GM19395 (cell line): ENCODE measurements around the gene NUDT14.

Source experiments
- ATAC-seq: cut with Tn5 transposase; IDR thresholded peaks from one replicate; pipeline ENCODE4 v1.9.1; 2021; ENCODE audit warnings: mild to moderate bottlenecking, moderate library complexity; ENCODE audit not compliant: unreplicated experiment

Gene NUDT14

DNA sequence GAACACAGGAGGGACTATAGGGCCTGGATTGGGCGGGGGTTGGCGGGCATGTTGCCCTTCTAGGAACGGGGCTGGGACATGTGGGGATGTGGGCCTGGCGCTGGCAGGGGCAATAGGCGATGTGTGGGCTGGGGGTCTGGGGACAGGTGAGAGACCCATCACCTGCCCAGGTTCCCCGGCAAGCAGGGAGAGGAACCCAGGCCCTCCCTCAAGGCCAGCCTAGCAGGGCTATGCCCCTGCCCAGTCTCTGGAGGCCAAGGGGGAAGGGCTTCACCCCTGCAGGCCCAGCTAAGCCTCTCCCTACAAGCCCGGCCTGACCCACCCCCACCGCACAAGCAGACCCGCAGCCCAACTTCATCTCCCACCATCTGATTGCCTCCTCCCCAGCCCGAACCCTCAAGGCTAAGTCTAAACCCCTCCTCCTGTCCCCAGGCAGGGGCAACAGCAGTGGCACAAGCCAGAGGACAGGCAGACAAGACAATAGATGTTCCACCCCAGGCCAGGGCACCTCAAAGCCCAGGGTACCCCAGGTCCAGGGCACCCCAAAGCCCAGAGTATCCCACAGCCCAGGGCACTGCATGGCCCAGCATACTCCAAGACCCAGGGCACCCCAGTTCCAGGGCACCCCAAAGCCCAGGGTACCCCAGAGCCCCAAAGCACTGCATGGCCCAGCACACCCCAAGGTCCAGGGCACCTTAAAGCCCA lies 19.0 kb downstream of the NUDT14 start:
- ATAC-seq: no peak

DNA sequence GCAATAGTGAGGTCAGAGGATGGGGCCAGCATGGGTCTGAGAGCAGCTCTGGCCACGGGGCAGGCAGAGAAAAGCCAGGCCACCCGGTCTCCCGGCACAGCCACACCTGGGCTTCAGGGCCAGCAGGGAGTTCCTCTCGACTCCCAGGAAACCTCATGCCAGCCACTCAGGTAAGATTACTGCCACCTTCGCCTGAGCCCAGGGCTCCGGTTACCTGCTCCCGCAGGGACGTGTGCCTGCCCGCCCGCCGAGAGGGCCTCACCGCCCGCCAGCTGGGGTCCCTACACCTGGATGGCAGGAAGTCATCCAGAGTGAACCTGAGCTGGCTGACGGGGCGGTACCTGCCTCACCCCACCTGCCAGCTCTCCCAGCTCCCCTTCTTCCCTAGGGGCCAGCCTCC lies 19.8 kb downstream of the NUDT14 start:
- no peak for ATAC-seq

DNA sequence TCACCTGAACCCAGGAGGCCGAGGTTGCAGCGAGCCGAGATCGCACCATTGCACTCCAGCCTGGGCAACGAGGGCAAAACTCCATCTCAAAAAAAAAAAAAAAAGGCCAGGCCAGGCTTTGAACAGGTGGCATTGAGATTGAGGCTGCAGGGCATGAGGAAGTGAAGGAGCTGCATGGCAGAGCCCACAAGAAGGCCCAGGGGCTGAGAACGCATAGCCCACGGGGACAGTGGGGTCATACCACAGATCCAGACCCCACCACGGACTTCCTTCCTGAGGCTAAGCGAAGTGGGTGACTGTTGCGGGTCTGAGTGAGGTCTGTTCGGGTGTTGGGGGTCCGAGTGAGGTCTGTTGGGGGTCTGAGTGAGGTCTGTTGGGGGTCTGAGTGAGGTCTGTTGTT lies 20.3 kb downstream of the NUDT14 start:
- ATAC-seq: no peak

DNA sequence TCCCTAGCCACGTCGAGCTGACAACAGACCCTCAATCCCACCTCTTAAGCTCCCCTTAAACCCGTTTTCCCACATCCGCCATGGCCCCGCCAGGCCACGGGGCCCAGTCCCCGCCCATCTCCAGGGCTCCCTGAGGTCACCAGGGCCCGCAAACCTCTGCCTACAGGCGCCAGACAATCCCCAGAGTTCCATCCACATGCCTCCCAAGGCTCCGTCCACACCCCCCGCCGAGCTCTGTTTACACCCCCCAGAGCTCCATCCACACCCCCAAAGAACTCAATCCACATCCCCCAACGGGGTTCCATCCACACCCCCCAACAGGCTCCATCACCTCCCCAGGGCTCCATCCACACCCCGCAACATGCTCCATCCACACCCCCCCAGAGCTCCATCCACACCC lies 21.8 kb downstream of the NUDT14 start:
- ATAC-seq: no peak

DNA sequence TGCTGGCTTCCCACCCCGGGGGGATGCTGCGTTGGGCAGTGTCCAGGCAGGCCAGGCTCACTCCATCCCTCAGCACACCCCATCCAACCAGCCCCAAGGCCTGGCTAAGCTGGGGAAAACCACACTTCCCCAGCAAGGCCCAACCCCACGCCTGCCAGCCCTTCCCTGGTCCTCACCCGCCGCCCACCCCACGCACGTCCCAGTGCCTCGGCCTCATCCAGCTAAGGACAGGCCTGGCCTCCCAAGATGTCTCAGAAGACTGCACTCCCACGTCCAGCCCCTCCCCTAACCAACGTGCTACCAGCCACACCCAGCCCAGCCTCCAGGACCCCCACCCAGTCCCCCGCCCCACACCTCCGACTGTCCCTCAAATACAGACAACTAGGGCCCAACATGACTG lies 22.3 kb downstream of the NUDT14 start:
- ATAC-seq: no peak

DNA sequence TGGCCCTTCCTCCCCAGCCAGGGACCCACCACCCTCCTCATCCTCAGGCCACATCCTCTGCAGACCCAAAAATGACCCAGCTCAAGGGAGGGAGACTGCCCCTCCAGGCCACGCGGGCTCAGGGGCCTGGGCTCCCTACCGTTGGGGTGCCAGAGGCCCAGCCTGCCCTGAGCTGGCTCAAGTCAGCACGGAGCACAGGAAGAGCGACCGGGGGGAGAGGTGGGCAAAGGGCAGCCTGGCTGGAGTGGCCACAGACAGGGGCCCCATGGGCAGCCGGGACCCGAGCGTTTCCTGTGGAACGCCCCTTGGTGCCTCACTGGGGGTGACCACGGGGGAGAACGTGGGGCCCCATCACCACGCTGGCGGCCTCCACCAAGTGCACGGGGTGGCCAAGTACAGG lies 23.2 kb downstream of the NUDT14 start:
- no peak for ATAC-seq

DNA sequence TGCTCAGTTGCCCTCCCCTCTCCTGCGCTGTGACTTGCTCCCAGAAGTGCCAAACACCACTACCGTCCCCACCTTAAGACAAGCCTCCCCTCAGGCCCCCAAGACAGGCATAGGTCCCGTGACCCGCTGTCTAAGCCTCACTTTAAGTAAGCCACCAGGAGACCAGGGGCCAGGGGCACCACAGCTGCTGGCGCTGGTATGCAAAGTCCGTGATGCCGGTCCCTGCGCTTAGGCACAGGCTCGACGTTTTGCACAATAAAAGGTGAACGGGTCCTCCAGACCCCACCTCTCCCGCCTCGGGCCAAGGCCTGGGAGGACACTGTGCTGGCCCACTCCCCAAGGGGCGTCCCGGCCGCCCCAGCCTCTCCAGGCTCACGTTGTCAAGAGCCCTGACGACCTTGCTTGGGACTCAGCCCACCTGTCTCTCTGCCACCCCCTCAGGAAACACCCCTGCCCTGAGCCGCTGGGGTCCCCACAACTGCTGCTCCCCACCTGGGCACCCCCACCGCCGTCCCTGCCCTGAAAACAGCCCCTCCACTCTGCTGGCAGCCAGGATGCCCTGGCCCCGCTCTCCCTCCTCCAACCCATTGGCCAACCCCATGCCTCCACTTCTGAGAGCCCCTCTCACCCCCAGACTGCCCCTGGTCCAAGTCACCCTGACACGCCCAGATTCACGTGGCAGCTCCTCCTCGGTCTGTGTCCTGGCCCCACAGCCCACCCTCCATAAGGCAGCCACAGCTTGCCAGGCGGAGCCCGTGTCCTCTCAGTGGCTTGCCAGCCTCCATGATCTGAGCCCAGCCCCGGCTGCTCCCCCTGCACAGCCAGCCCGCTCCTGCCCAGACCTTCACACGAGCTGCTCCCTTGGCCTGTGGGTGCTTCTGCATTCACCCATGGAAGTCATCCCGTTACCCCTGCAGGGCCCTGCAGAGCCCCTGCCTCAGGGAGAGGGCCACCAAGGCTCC lies 24.4 kb downstream of the NUDT14 start:
- ATAC-seq: no peak

DNA sequence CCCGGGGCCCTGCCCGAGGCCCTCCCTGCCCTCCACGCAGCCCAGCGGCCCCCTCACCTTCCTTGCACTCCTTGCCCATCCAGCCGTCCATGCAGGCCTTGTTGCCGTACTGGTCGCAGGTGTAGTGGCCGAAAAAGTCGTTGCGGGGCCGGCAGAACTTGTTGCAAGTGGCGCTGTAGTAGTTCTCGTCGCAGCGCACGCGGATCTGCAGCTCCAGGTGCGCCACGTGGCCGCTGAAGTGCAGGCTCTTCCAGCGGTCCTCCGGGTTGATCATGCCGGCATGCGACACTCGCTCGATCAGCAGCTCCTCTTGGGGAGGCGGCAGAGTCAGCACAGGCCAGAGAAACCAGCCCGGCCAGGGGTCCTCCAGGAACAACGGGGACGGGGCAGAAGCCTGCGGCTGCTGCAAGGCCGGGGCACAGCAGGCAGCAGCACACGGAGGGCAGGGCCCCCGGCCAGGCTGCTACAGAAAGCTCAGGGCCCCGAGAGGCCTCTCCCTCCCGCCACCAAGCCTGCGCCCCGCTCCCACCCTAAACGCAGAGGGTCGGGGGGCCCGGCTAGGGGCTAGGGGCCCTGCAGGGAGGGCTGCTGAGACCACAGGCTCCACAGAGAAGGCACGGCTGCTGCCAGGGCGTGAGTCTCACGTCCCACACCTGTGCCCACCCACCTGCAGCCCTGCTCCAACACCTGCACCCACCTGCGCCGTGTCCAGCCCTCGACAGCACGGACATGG lies 25.3 kb downstream of the NUDT14 start:
- ATAC-seq: no peak

DNA sequence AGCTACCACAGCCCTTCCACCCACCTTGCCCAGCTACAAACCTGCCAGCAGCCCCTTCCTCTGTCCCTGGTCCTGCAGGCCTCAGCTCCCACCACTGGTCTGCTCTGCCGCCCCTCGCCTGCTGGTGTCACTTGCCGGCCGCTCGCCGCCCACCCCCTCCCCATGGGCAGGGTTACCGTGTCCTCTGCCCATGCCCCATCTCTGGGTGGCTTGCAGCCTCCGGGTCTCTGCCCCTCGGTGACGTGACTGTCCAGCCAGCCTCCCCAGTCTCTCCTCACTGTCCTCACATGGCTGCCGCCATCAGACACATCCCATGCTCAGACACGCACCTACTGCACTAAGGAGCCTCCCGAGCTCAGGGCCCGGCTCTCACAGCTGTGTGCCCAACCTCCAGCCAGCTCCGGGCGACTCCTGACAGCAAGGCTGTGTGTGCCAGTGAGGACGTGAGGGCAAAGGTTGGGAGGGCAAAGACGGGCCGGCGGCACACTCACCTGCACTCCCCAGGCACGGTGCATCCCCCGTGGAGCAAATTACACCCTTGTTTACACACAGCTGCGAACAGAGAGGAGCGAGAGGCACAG lies 26.0 kb downstream of the NUDT14 start:
- no peak for ATAC-seq

DNA sequence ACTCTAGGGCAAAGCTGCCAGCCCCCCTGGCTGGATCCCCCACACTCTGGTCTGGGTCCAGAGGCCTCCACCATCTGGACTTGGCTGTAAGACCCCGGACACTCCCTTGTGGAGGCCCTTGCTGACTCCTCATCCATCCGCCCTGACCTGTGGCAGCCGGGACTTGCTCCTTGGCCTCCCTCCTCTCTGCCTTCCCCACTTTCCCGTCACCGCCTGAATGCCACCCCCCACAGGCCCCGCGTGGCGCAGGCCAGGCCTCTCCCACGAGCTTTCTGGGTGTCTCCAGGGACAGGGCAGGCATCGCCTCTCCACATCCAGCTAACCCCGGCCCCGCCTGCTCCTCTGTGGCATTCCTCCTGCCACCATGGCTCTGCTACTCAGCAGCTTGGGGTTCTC lies 26.6 kb downstream of the NUDT14 start:
- ATAC-seq: no peak

DNA sequence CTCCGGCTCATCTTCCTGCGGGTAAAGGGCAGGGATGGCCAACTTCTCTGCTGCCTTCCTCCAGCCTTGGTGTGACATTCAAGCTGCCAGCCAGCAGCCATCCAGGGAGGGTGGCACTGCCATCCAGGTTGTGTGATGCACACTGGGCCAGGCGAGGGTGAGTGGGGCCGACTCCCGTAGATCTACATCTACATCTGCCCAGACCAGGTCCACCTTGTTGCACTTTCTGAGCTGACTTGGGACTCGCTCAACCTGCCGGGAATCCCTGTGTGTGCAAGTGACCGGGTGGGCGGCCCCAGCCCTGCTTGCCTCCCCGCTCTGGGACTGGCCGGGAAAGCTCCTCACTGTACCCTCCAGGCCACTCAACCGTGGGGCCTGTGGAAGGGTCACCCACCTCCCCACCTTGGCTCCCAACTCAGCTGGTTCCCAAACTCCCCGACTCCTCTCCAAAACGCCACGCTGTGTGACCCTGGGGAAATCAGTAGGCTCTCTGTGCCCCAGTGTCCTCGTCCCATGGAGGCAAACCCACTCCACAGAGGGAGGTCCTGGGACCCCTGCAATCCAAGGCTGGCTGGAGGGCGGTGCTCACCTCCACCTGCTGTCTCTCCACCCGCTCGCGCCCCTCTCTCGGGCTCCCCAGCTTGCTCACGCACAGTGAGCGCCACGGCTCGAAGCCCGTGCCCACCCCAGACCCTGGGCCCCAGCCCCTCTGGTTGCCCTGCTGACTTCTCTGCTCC lies 27.2 kb downstream of the NUDT14 start:
- no peak for ATAC-seq

DNA sequence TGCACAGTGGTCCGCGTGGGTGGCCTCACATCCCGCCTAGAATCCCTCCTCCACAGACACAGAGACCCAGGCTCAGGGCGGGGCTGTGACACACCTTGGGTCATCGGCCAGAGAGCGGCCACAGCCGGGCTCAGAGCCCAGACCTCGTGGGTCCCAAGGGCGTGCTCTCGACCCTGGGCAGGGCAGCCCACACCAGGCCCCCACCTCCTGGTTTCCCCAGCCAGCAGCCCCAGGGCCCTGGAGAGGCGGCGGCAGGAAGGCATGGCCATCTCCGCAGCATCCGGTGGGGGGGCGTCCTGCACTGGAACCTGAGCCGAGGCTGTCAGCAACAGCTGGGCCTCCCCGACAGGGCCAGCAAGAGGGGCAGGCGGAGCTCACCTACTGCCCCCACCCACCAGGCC lies 27.8 kb downstream of the NUDT14 start:
- ATAC-seq: no peak

DNA sequence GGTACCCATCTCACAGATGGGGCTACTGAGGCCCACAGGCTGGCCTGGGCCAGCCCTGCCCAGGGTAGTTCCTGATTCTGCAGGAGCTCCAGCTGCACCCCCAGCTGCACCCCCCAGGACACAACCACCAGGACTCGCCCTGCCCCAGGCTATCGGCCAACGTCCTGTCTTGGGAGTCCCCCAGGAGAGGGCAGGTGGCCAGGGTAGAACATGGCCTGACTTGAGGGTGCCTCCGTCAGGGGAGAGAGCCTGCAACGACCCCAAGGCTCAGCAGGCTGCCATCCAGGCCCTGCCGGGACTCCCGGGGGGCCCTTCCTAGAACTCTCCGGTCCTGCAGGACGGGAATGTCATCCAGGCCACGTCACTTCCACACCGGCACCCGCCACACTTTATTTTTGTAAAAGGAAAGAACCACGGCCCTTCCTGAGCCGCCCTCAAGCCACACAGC lies 28.3 kb downstream of the NUDT14 start:
- no peak for ATAC-seq

DNA sequence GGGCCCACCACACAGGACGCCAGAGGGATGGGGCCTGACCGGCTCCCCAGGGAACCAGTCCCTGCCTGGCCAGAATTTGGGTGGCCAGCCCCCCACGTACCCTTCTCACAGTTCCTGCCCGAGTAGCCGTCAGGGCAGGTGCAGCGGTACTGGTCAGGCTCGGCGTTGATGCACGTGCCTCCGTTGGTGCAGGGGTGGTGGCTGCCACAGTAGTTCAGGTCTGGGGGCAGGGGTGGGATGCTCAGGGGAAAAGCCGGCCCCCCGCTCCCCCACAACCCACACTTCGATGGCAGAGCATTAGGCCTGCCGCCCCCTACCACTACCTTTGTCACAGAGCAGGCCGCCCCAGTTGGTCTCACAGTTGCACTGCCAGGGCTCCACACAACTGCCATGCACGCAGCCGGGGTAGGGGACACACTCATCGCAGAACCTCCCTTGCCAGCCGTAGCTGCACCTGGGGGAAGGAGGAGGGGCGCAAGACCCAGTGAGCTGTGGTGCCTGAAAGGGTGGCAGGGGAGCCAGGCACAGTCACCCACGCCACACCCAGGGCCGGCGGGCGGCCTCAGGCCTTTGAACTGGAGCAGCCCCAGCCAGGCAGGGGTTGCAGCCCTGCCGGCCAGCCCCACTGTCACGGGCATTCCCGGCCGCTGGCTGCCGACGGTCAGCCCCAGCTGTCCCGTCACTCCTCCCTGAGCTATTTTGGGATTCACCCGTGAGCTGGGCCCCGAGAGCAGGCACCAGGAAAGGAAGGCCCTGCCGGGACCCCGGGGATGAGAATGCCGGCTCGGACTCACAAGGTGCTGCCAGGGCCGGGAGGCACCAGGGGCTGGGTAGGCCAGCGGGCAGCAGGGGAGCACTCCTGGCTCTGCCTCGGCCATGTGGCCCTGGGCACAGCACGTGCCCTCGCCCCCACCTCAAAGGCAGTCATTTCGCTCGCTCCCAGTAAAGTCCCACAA lies 29.0 kb downstream of the NUDT14 start:
- ATAC-seq: no peak

DNA sequence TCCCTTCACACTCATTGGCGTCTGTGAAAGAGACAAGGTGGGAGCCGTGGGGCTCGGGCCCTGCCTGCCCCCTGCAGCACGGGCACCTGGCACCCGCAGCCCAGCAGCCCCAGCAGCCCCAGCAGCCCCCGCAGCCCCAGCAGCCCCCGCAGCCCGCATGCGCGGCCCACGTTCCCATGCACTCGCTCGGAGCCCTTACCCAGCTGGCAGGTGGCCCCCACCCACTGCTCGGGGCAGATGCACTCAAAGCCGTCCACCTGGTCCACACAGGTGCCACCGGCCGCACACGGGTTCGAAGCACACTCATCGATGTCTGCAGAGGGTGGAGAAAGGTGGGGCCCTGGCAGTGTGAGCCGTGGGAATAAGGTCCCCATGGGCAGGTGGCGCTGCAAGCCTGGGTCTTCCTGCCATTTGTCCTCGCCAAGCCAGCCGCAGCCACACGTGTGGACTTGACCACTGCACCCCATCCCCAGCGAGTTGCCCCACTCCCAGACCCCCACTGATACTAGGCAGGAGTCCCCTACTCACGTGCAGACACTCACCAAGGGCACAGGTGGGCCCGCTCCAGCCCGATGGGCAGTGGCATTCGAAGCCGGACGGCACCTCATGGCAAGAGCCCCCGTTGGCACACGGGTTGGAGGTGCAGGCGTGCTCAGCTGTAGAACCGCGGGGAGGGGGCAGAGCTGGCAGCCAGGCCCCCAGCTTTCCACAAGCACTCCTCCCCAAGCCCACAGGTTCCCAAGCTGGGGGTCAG lies 29.9 kb downstream of the NUDT14 start:
- ATAC-seq: no peak

DNA sequence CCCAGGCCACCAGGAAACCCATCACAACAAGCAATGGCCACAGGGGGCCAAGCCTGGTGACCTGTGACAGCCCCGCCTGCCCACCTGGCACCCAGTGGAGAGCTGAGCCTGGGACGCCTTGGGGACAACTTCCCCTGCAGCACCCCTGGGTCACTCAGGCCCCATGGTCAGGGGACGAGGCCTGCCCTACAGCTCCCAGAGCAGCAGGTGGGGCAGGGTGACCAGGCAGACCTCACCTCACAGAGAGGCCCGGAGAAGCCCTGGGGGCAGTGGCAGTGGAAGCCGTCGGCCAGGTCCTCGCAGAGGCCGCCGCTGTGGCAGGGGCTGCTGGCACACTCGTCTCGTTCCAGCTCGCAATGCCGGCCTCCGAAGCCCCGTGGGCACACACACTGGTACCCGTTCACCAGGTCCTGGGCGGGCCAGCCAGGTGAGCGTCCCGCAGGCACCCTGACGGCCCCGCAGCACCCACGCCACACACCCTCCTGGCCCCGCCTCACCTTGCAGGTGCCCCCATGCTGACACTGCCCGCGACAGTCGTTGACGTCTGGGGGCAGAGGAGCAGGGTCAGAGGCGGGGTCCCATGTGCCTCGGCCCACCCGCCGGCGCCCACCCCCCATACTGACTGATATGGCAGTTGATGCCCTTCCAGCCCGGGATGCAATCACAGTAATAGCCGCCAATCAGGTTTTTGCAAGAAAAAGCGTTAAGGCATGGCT lies 30.6 kb downstream of the NUDT14 start:
- no peak for ATAC-seq

DNA sequence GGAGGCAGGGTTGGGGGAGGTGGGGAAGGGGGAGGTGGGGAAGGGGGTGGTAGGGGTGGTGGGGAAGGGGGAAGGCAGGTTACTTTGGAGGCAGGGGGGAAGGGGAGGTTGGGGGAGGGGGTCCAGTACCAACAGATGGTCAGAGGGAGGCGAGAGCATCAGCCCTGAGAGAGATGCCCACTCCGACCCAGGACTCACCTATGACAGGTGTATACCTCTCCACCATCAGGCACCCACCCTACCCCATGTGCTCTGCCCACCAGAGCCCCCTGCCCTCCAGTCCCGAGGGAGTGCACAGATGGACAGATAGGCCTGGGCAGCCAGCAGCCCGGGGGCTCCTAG lies 31.1 kb downstream of the NUDT14 start:
- ATAC-seq: no peak

DNA sequence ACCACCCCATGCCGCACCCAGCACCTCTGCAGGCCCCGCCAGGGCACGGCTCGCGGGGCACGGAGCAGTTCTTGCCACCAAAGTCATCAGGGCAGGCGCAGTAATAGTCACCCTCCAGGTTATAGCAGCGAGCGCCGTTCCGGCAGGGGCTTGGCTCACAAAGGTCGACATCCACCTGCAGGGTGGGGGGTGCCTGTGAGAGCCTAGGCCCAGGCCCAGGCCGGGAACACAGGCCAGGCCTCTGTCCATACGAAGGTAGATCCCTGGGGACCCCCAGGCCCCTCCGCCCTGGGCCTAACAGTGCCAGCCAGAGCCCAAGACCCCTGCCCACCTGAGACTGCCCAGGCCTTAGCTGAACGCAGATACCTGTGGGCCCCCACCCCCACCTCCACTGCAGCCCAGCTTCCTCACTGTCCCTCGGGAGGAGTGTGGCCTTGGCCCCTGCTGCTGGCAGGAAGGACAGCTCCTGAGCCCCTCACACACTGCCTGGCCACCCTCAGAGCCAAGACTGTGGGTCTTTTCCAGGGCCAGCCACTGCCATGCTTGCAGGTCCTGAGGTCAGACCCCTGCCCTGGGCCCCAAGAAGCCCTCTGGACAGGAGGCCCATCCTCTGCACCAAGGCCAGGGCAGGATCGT lies 31.8 kb downstream of the NUDT14 start:
- ATAC-seq: no peak
